T-cell (primary cell): ENCODE measurements around the gene NFKBIB. TPM values are rescaled to one million over a fixed set of nuclear protein-coding genes. Genes with fewer than 3 reads are reported as not detected.

Experiments
- ATAC-seq, 4 experiments: fragments of 200-7000 bp in 3 of 4; fragments of 150-1000 bp in 1 of 4; cut with Tn5 transposase; replicated peaks in 1 of 4; 1 replicate in 3 of 4; 2 replicates in 1 of 4; pipeline ENCODE4 v1.10.0; 2021; ENCODE audit warnings: moderate library complexity in 3 of 4, mild to moderate bottlenecking in 2 of 4, moderate number of reproducible peaks in 1 of 4
- CTCF ChIA-PET, 2 donors: fragments of 300-600 bp; sonication (Branson Sonifier 250); formaldehyde crosslinking; loops; one replicate each; lab custom pipeline; 2022; ENCODE audit warnings: antibody characterized with exemption in 2 of 2; lab: Charles Lee
- POLR2A ChIA-PET, 2 donors: fragments of 300-600 bp; sonication (Branson Sonifier 250); formaldehyde crosslinking; loops; one replicate each; lab custom pipeline; 2022; ENCODE audit warnings: antibody characterized with exemption in 2 of 2; lab: Charles Lee
- DNase-seq, 35 experiments: peaks; one replicate each; pipeline versions ENCODE4 v3.0.0 to v3.0.0-alpha.2; 2013 to 2023
- H3K27ac ChIP-seq: one replicate; pipeline ENCODE4 v1.5.1; 2013; ENCODE audit warnings: low read length
- H3K27me3 ChIP-seq, 2 experiments: replicated peaks in 1 of 2; 1 replicate in 1 of 2; 2 replicates in 1 of 2; pipeline versions ENCODE4 v1.6.1 to v1.7.0; 2013; ENCODE audit warnings: low read length in 1 of 2, mixed read lengths in 1 of 2; ENCODE audit not compliant: control insufficient read depth in 2 of 2, insufficient read depth in 2 of 2; ENCODE audit errors: extremely low read depth in 1 of 2
- H3K36me3 ChIP-seq, 2 donors: 1 replicate in 1 of 2; 2 replicates in 1 of 2; pipeline versions ENCODE4 v1.6.1 to v1.7.0; 2013; ENCODE audit warnings: low read length in 1 of 2; ENCODE audit not compliant: control insufficient read depth in 2 of 2, insufficient read depth in 1 of 2; ENCODE audit errors: extremely low read depth in 1 of 2
- H3K4me1 ChIP-seq, 2 experiments: 1 replicate in 1 of 2; 2 replicates in 1 of 2; pipeline versions ENCODE4 v1.6.1 to v1.7.0; 2013; ENCODE audit warnings: low read length in 2 of 2, mixed read lengths in 1 of 2; ENCODE audit not compliant: insufficient read depth in 2 of 2, control insufficient read depth in 1 of 2; ENCODE audit errors: extremely low read depth in 1 of 2
- H3K4me3 ChIP-seq, 2 donors: 1 replicate in 1 of 2; 2 replicates in 1 of 2; pipeline versions ENCODE4 v1.5.1 to v1.7.0; 2013; ENCODE audit warnings: mild to moderate bottlenecking in 2 of 2, low read length in 1 of 2, moderate library complexity in 1 of 2; ENCODE audit not compliant: control insufficient read depth in 1 of 2; ENCODE audit errors: extremely low read depth in 1 of 2
- H3K9me3 ChIP-seq: 2 replicates; pipeline ENCODE4 v1.7.0; 2013
- H3K27ac Mint-ChIP-seq, 2 donors: one replicate each; pipeline ENCODE4 v1.8.0; 2020 to 2021; ENCODE audit warnings: mild to moderate bottlenecking in 2 of 2, mixed read lengths in 2 of 2
- H3K27me3 Mint-ChIP-seq, 2 donors: one replicate each; pipeline ENCODE4 v1.8.0; 2021 to 2022; ENCODE audit warnings: mixed read lengths in 2 of 2
- H3K36me3 Mint-ChIP-seq: one replicate; pipeline ENCODE4 v1.8.0; 2021; ENCODE audit warnings: mixed read lengths
- H3K4me1 Mint-ChIP-seq, 3 donors: one replicate each; pipeline ENCODE4 v1.8.0; 2020 to 2022; ENCODE audit warnings: mixed read lengths in 3 of 3, mild to moderate bottlenecking in 1 of 3
- H3K4me3 Mint-ChIP-seq, 3 donors: one replicate each; pipeline ENCODE4 v1.8.0; 2020 to 2022; ENCODE audit warnings: mild to moderate bottlenecking in 3 of 3, mixed read lengths in 3 of 3, moderate library complexity in 3 of 3
- H3K9me3 Mint-ChIP-seq, 3 donors: one replicate each; pipeline ENCODE4 v1.8.0; 2020 to 2022; ENCODE audit warnings: mixed read lengths in 3 of 3
- whole genome bisulfite sequencing: methylation state at CpG from one replicate; pipeline ENCODE4 v1.1.5; 2013; ENCODE audit warnings: missing lambda C conversion rate; ENCODE audit not compliant: insufficient coverage; 5-methylcytosine and 5-hydroxymethylcytosine counted together
- total RNA-seq, 35 experiments: library from RNA in 6 of 35; stranded (reverse) in 6 of 35; fragments of 120-200 nt in 1 of 35; gene quantifications; one replicate each; pipeline versions ENCODE4 v1.2.1 to v1.2.4 and lab custom pipeline; 2013 to 2026

Gene NFKBIB
- total RNA-seq, 5 donors from 2014 or later (not counting 1 experiment from before 2014, with no cell fraction given), result 31.9 to 36.8 (median 33.9) TPM

DNA sequence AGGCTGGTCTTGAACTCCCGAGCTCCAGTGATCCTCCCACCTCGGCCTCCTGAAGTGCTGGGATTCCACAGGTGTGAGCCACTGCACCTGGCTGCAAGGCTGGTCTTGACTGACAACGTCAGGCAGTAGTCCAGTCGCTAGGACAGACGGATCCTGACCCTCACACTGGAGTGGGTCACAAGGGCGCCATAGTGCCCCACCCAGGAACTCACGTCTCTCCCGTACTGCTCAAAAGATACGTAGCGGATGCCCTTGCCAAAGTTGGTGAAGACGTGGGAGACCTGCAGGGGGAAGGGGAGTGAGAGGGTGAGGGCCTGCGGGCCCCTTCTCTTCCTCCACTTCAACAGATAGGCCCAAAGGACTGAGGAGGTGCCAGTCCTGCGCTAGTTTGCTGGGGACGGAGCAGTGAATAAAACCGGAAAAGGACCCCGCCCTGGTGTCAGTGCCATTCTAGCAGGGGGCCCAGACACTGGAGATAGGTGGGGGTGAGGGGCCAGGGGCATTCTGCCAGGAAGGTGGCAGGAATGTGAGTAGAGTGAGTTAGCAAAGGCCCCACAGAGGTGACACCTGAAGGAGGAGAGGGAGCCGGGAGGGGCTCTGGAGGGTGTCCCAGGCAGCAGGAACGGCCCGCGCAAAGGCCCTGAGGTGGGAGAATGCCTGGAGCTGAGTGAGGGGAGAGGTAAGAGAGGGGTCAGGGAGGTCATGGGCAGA, 42.9 kb downstream of the NFKBIB start:
- Mint-ChIP-seq H3K4me1 (peaks cover 5 to 13% (median 8%) of the 10 kb centered on the region in 3 donors), H3K27ac (no peak overlapping the region), H3K9me3 (no peaks in the 10 kb centered on the region), H3K27me3 (peaks cover 3 to 12% of the 10 kb centered on the region in 2 donors), H3K36me3 (no peaks in the 10 kb centered on the region), H3K4me3 (no peak overlapping the region)
- 87% methylated on average over 12 of the region's 20 CpGs for WGBS
- ChIA-PET CTCF (interaction anchor here in 1 of 2 donors (0.7 kb wide), 1 partner anchor 55 kb away, joined by 5 read pairs; no protein-coding TSS in a partner anchor), POLR2A (no interaction called here)
- DNase-seq (no peak), ATAC-seq (no peak)
- peaks cover 0 to 22% of the 10 kb centered on the region in 2 experiments for H3K27me3 ChIP-seq
- no peak overlapping the region for H3K27ac ChIP-seq
- no peak overlapping the region for H3K4me3 ChIP-seq
- H3K36me3 ChIP-seq, result no peaks in the 10 kb centered on the region
- no peaks in the 10 kb centered on the region for H3K9me3 ChIP-seq
- H3K4me1 ChIP-seq, result no peaks in the 10 kb centered on the region

- Histone ChIP-seq H3K27ac (no peak overlapping the region), H3K9me3 (no peaks in the 10 kb centered on the region), H3K4me3 (no peak overlapping the region), H3K36me3 (no peaks in the 10 kb centered on the region), H3K27me3 (peaks cover 0 to 31% of the 10 kb centered on the region in 2 experiments), H3K4me1 (peaks cover 0 to 8% of the 10 kb centered on the region in 2 experiments)
- ChIA-PET CTCF (no interaction called here), POLR2A (no interaction called here)
- H3K9me3 Mint-ChIP-seq, result no peaks in the 10 kb centered on the region
- H3K36me3 Mint-ChIP-seq, result no peaks in the 10 kb centered on the region
- peaks cover 5 to 20% (median 13%) of the 10 kb centered on the region in 3 donors for H3K4me1 Mint-ChIP-seq
- H3K4me3 Mint-ChIP-seq, result no peak overlapping the region
- peaks cover 3 to 8% of the 10 kb centered on the region in 2 donors for H3K27me3 Mint-ChIP-seq
- ATAC-seq (no peak), DNase-seq (no peak)
- WGBS, result 89% methylated on average over 10 of the region's 12 CpGs
- H3K27ac Mint-ChIP-seq, result no peak overlapping the region
These were observed 45.3 kb downstream of the NFKBIB start for GRCh38 chr19:38944981-38945506.

GRCh38 chr19:38945562-38946228, 45.9 kb downstream of the NFKBIB start:
- ATAC-seq (no peak), DNase-seq (no peak)
- no peak overlapping the region for H3K27ac Mint-ChIP-seq
- H3K36me3 Mint-ChIP-seq, result no peaks in the 10 kb centered on the region
- peaks cover 5 to 8% of the 10 kb centered on the region in 2 donors for H3K27me3 Mint-ChIP-seq
- H3K4me1 Mint-ChIP-seq, result peaks cover 9 to 21% (median 16%) of the 10 kb centered on the region in 3 donors
- no peak overlapping the region for H3K4me3 Mint-ChIP-seq
- WGBS, result 76% methylated on average over 2 of the region's 3 CpGs
- H3K4me3 ChIP-seq, result no peak overlapping the region
- POLR2A ChIA-PET, result no interaction called here
- H3K9me3 Mint-ChIP-seq, result no peaks in the 10 kb centered on the region
- CTCF ChIA-PET, result interaction anchor here in 1 of 2 donors (0.6 to 1.0 kb wide), 2 partner anchors 14 to 15 kb away, joined by 3 to 4 read pairs; partner anchors contain the start of genes MRPS12 and SARS2
- H3K4me1 ChIP-seq, result peaks cover 0 to 13% of the 10 kb centered on the region in 2 experiments
- H3K27ac ChIP-seq, result no peak overlapping the region
- no peaks in the 10 kb centered on the region for H3K36me3 ChIP-seq
- H3K9me3 ChIP-seq, result no peaks in the 10 kb centered on the region
- H3K27me3 ChIP-seq, result peaks cover 0 to 35% of the 10 kb centered on the region in 2 experiments

DNA sequence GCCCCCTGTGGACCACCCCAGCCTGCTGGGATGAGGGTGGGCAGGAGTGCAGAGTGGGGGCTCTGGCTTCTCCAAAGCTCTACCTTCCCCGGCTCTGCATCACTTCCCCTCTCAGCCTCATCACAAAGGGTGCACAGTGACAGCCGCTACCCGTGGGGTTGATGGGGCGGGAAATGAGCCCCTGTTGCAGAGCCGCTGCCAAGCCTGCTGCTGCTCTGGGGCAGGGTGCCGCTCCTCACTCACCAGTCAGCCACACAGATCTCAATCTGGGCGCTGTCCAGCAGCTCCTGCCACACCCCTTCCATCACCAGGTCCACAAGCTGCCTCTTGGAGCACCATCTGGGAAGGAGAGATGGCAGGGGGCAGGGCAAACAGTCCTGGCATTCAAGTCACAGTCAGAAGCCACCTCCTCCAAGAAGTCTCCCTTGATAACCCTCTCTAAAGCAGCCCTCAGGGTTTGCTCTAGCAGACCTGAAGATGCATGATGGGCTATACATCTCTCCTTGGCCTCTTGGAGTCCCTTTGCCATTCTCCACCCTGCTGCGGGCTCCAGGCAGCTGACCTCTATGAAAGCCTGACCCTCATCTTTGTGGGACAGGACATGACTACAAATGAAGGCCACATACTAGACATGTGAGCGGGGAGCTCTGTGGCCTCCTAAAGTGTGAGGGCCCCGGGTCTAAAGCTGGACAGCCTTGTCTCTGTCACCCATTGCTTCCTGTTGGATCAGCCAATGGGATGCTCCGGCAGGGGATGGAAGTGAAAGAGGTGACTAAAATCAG, 46.7 kb downstream of the NFKBIB start:
- 70% methylated on average over 5 of the region's 11 CpGs for WGBS
- Histone ChIP-seq H3K27ac (no peak overlapping the region), H3K27me3 (peaks cover 1 to 36% of the 10 kb centered on the region in 2 experiments), H3K4me1 (peaks cover 0 to 13% of the 10 kb centered on the region in 2 experiments), H3K4me3 (no peak overlapping the region), H3K36me3 (no peaks in the 10 kb centered on the region), H3K9me3 (no peaks in the 10 kb centered on the region)
- Mint-ChIP-seq H3K27ac (no peak overlapping the region), H3K27me3 (peaks cover 3% of the 10 kb centered on the region in 2 donors), H3K4me3 (no peak overlapping the region), H3K36me3 (no peaks in the 10 kb centered on the region), H3K9me3 (no peaks in the 10 kb centered on the region), H3K4me1 (peaks cover 4 to 18% (median 14%) of the 10 kb centered on the region in 3 donors)
- POLR2A ChIA-PET, result no interaction called here
- DNase-seq (no peak), ATAC-seq (no peak)
- CTCF ChIA-PET, result interaction anchor here in 1 of 2 donors (1.0 kb wide), 1 partner anchor 16 kb away, joined by 3 read pairs; the partner anchor contains the start of genes MRPS12 and SARS2

DNA sequence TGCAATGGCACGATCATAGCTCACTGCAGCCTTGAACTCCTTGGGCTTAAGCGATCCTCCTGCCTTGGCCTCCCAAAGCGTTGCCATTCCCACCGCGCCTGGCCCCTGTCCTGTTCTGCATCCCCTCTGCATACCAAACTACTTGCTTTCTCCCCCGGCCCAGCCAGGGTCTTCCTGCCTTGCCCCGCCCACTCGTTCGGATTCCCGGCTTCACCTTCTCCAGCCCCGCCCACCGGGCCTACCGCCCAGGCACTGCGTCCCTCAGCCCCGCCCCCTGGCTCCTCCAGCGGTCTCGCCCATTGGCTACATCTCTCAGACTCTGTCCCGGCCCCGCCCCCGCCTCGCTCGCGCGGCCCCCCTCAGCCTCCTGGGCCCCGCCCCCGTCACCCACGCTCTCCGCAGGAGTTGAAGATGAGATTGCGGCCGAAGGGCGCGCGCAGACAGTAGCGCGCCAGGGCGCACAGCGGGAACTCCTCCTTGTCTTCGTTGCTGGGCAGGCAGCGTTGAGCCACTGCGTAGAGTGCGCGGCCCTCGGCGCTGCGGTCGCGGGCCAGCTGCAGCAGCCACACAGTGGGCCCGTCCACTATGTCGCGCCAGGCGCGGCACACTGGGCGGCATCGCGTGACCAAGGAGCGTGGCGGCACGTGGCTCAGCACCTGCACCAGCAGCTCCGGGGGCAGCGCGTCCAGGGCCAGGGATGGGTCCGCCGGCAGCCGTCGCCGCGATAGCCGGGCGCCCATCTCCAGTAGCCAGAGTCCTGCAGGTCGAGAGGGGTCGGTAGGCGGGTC, 50.0 kb downstream of the NFKBIB start:
- Mint-ChIP-seq H3K9me3 (no peaks in the 10 kb centered on the region), H3K4me1 (peaks cover 4 to 17% (median 12%) of the 10 kb centered on the region in 3 donors)
- CTCF ChIA-PET, result no interaction called here

More for the DNA sequence above, 50.0 kb downstream of the NFKBIB start:
- peak overlapping the region; percentile 17 to 30 for H3K4me3 ChIP-seq
- H3K27ac ChIP-seq, result no peak overlapping the region
- no peaks in the 10 kb centered on the region for H3K9me3 ChIP-seq
- no peaks in the 10 kb centered on the region for H3K36me3 Mint-ChIP-seq
- H3K27me3 Mint-ChIP-seq, result peaks cover 14 to 21% of the 10 kb centered on the region in 2 donors
- no peaks in the 10 kb centered on the region for H3K36me3 ChIP-seq
- WGBS, result 14% methylated on average over 71 of the region's 72 CpGs
- peak; percentile 37 to 84 (median 69) for DNase-seq
- H3K4me3 Mint-ChIP-seq, result peak overlapping the region; percentile 59 to 67 (median 60)
- peaks cover 0 to 13% of the 10 kb centered on the region in 2 experiments for H3K4me1 ChIP-seq
- H3K27ac Mint-ChIP-seq, result no peak overlapping the region
- ATAC-seq, result peak; percentile 91 to 97 (median 94)
- peaks cover 2 to 55% of the 10 kb centered on the region in 2 experiments for H3K27me3 ChIP-seq
- POLR2A ChIA-PET, result no interaction called here
